Activated naive CD4-positive, alpha-beta T cell (primary cell): ENCODE data around the gene DPAGT1.
A peak's percentile ranks its signal among the peaks of the same experiment; 100 is the strongest.

ENCODE experiments used
- DNase-seq, 4 experiments: peaks; one replicate each; lab custom pipeline; 2025; lab: John Stamatoyannopoulos, UW

DPAGT1 gene

DNA sequence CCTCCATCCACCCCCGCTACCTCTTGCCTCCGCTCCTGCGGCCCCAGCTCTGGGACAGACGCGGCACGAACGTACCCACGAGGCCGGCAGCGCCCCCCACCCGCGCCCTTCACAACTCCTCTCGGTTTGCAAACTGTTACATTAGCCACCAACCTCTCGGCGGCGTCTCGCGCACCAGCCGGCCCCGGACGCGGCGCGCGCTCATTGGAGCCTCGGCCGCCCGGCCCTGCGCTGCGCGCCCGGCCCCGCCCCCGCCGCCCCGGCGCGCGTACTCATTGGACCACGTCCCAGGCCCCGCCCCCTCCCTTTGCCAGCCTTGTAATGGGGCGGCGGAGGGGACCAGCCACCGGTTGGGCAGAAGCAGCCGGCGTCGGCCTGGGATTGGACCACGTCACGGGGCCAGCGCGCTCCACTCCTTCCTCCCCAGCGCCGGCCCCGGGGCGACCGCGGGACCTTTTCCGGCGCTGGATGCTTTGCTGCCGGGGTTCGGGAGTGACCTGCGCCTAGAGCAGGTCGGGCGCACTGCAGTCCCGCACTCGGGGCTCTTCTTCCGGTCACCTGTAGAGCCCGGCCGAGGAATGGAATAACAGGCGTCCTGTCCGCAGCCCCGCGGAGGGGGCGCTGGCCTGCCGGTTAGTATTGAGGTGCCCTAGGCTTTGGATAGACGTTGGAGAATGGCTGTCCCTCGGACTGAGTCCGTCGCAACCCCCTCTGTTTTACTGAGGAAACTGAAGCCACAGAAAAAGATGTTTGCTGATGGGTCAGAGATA, 44.5 kb downstream of the DPAGT1 start, which contains the start of gene HYOU1:
Gene HYOU1, minus strand, starts transcription at position 206 of the 770 bp plus-strand sequence. CDS start 1,045 bp downstream, outside the sequence.
- peak; percentile 96 to 98 (median 97) for DNase-seq

DNA sequence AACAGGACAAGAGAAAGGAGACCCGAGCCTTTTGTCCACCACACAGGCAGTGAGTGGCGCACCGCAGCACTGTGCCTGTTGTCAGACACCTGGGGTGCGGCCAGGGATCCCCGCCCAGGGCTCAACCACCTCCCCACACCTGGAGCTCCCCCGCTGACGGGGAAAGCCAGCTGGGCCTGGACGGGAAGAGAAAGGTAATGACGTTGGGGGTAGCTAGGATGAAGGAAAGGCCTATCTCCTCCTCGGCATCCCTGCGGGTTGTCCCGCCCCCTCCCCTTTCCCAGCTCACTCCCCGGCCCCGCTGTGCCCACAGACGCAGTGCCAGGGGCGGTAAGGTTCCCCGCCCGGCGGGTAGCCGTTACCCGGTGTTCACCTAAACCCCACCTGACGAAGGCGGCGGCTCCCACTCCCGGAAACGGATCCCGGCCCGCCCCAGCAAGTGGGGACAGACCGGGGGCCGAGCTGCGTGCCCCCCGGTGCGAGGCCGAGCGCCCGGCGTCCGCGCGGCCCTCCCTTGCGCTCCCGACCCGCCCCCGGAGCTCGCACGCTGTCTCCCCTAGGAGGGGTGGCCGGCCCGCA, 45.1 kb downstream of the DPAGT1 start:
- DNase-seq, result peak in 2 of 4 experiments; percentile 27 to 37

DNA sequence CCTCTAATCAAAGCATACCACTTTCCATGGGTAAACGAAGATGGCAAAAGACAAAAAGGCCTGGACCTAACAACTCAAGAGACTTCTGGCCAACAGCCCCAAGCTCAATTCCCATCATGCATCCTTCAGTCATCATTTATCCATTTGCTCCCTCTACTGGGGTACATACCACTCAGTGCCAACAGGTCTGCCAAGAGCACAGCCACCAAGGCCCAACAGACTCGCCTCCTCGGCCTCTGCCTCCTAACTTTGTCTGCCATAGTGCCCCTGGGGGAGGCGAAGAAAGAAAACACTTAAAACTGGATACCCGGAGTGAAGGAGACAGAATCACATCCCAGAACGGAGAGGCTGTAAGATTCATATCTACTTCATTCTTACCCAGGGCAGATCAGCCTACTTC, 45.8 kb downstream of the DPAGT1 start:
- DNase-seq, result no peak

DNA sequence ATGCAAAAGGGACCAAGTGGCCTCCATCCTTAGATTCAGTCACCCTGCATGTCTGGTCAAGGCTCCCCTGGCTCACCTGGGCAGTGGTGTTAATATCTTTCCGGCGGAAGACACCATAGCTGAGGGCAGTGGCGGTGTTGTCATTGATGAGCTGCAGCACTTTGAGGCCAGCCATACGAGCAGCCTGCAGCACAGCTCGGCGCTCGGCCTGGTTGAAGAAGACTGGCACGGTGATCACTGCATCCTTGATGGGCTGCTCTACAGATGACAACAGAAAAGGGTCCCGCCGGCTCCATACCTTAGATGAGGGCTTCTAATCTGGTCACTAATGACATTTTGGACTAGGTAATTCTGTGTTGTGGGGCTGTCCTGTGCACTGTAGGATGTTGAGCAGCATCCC, 47.2 kb downstream of the DPAGT1 start:
- DNase-seq, result no peak

DNA sequence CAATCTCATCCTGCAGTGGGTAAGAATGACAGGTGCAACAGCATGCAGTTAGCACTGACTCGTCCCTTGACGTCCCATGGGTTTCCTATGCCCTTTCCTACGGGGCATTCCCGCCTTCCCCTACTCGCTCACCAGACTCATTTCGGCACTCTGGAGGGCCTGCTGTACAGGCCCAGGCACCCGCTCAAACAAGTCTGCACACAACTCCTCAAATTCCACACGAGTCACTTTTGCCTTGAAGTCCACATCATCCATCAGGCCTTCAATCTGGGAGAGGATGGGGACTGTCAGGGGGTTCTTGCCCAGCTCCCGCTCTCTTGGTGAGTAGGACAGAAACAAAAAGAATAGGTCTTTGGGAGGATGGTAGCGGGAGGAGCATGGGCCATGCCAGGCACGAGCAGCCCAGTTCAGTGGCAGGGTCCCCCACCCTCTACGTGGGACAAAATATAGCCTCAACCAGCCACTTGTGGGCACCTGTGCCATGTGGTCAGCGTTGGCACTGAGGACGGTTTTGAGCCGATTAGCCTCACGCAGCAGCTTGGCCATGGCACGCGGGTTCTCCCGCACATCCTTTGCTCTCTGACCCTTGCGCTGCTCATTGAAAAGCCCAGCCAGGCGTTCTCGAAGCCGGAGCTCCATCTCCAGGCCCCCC, 49.4 kb downstream of the DPAGT1 start:
- DNase-seq, result no peak

DNA sequence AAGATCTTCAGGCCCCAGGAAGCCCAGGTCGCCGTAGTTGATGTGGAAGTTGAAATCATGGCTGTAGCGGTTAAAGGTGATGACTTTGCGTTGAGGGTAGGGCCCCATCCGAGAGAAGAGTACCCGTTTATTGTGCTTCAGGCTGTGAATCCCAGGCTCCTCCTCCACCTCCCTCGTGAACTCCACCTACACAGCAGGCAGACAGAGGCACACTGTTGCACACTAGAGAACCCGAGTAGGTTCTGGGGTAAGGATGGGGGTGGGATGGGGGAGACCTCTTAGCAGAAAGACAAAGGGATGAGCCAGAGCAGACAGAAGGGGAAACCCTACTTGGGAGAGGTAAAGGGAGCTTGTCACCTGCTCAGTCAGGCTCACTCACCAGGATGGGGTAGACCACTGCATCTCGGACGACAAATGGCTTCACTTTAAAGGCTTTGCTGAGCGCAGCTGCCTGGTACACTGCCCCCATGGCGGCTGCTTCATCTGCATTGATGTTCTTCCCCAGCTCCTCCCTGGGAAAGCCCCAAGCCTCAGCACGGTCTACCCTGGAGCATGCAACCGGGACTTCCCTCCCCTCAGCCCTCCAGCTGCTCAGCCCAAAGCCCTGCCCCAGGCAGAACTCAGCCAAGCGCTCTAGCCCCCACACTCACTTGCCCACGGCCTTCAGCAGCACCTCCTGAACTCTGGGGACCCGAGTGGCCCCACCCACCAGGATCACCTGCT, 50.1 kb downstream of the DPAGT1 start:
- no peak for DNase-seq

DNA sequence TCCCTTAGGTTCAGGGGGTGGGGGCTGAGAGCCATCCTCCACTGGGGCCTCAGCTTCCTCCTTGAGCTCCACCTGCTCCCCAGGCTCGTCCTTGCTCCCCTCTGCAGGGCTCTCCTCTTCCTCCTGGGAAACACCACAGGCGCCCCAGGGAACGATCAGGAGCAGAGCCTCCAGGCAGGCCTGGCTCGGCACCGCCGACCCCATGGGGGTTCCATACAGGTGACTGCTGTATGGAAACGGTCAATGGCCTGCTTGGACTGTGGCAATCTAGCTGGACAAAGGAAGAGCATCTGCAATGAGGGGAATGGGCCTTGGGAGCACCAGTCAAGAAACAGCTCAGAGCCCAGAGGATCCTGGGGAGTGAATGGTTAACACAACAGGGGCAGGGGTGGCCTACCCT, 52.6 kb downstream of the DPAGT1 start:
- DNase-seq, result no peak

DNA sequence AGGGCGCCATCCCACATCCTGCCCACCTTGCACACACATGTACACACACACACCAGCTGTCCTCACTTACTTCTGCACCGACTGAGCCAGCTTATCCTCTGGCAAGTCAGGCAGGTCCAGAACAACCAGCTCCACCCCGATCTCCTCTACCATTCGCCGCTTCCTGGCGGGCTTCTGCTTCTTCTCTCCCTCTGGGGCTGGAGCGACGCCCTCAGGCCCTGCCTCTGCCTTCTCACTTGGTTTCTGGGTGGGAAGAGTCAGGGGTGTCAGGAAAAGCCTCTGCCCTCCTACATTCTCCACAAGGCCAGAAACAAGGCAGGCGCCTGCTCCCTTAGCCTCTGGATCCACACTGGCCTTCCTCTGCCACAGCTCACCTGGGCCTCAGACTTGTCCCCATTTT, 53.0 kb downstream of the DPAGT1 start:
- DNase-seq, result no peak

DNA sequence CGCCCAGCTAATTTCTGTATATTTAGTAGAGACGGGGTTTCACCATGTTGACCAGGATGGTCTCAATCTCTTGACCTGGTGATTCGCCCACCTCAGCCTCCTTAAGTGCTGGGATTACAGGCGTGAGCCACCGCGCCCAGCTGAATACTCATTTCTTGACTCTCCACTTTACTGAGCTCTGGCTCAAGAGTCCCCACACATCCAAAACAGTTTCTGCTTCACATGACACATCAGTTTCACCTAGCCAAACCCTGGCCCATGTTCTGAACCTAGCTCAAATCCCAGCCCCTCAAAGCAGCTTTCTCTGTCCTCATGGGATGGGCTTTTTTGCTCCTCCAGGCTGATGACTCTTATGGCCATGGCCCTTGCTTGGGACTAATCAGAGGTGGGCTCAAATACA, 54.4 kb downstream of the DPAGT1 start:
- no peak for DNase-seq
